HG02852 (cell line): ENCODE results near the gene SORCS2.

Experiments
- ATAC-seq: cut with Tn5 transposase; IDR thresholded peaks from one replicate; pipeline ENCODE4 v1.9.1; 2021; ENCODE audit warnings: mild to moderate bottlenecking, moderate library complexity; ENCODE audit not compliant: unreplicated experiment

Gene SORCS2

DNA sequence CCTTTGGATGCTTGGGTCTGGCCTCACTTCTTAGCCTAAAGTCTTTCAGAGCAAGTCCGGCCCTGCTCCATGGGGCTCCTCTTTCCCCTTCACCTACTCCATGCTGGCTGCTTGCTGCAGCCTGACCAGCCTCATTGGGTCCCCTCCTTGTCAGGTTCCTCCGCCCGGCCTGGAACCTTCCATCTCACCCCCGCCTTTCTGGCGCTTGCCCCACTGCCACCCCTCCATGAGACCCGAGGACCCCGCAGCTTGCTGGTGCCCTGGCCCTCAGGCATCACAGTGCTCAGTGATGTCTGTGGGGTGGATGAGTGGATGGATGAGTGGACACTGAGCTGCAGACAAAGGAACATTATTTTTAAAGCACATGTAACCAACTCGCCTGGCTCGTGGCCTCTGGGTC, 24.7 kb downstream of the SORCS2 start:
- ATAC-seq = no peak

DNA sequence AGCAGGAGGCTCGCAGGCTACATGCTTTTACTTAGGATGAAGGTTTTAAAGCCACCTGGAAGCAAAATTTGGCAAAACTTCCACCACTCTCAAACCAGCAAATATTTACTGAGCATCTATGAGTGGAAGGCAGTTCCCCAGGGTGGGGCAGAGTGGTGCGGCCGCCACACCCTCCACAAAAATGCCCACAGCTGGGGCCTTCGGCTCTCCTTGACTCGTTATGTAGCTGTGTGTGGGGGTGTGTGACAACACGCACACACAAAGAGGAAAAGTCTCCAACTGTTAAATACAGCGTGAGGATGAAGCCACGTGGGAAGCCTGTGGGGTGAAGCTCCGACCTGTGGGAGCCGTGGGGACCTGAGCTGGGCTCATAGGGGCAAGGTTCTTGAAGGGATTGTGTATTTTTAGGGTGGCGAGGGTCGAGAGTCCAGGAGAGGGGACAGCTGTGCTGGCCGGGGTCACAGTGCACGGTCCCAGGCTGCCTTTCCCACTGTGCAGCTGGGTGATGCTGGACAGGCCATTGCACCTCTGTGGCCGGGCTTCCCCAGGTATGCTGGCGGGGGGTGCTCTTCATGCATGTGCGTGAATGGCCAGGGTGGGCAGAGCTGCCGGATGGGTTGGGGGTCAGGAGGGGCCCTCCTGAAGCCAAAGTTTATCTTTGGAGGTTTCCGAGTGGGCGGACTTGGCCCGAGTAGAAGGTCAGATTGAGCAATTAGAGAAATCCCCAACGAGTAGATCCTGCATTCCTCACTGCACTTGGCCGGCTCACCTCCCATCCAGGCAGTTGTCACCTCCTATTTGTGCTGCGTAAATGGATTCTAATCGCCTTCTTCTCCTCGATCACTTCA, 25.4 kb downstream of the SORCS2 start:
- no peak for ATAC-seq

DNA sequence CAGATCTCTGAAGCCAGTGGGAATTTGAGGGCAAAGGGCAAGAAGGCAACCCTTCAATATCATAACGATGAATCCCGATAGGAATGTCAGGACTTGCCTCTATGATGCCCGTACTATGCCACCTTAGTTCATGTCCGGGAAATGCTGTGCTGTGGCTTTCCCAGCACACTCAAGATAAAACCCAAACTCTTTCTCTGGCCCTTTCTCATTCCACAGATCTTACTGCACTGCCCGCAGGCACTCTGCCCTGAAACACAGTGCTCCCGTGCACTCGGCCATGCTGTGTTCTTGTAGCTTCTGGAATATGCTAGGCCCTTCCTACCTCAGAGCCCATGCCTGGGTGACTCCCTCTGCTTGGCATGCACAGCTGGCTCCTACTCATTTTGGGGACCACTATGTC, 26.3 kb downstream of the SORCS2 start:
- ATAC-seq = no peak

DNA sequence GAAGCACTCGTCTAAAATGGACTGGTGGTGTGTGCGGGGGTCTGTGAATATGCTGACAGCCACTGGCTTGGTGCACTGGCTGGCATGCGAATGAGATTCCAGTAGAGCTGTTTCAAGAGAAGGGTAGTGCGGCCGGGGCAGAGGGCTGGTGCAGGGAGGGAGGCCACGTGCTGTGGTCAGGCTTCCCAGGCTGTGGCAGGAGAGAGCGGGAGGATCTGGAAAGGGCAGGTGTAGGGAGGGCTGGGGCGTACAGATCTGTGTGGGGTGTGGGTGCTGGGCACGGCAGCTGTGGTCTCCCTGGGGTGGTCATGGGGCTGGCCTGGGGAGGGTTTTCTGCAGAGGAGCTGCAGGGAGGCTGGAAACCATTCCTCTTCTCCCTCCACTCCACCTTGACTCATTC, 30.2 kb downstream of the SORCS2 start:
- no peak for ATAC-seq

DNA sequence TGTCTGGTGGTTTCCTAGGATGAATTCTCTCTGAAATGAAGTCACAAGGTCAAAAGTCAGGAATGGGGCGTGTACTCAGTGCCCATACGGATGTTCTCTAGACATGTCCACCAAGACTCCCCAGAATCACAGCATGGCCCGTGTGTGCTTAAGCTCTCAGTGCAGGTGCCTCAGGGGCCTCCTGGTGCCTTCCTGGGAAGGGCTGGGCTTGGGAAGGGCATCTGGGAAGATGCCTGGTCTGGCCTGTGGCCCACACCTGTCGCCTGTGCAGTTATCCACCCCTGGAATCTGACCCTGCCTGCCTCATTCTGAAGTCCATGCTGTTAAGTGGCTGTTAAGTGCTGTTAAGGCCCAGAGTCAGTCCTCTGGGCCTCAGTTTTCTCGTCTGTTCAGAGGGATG, 31.2 kb downstream of the SORCS2 start:
- no peak for ATAC-seq

DNA sequence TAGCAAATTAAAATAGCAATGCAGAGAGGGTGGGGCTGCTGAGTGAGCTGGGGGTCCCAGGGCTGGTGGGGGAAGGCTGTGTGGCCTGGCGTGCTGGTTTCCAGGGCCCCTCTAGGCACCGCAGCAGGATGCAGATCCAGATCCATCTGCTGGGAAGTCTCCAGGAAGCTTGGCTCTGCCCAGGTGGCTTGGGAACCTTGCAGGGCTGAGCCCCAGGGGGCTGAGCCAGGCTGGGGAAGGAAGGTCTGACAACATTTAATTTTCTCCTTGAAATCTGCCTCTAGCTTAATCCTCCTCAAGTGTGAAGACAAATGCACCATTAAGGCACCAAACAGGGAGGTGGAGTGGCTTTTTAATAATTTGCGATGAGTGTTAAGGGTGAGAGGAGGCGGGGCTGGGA, 31.7 kb downstream of the SORCS2 start:
- no peak for ATAC-seq

DNA sequence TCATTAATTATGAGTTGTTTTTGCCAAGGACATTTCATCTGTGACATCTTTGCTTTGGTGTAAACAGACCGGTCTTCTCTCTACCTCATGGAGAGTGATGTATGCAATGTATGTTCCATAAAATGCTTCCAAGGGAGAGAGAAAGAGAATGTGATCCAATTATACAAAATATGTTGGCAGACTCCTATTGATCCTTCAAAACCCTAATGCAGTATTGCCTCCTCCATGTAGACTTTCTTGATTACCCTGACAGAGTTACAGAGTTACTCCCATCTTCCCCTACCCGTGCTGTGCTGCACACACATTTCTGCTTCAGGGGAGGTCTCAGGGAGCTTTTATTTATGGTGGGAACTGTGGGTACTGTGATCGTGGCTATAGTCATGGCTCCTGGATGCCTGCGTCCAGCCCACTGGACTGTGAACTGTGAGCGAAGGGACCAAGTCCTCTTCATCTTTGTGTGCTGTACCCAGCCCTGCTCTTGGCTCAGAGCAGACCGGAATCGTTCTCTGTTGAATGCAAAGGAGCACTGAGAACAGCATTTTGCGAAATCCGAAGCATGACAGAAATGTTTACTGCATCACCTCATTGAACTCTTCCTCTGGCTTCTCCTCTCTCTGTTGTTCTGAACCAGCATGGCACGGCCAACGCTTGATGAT, 32.7 kb downstream of the SORCS2 start:
- no peak for ATAC-seq

DNA sequence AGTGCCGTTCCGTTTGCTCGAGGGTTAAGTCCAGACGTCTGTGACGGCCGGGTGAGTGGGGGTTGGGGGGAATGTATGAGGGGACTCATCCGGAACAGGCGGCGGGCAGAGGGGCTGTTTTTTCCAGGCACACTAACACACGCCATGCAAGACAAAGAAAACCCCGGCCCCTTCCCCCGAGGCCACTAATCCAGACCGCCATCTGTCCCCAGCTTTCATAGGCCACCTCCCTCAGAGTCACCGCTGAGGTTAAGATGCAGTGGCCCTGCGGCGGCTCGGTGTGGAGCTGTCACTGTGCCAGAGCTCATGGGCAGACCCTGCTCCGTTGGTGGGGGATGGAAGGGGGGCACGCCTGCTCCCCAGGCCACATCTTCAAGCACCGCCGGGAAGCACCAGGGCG, 34.1 kb downstream of the SORCS2 start:
- ATAC-seq = no peak

DNA sequence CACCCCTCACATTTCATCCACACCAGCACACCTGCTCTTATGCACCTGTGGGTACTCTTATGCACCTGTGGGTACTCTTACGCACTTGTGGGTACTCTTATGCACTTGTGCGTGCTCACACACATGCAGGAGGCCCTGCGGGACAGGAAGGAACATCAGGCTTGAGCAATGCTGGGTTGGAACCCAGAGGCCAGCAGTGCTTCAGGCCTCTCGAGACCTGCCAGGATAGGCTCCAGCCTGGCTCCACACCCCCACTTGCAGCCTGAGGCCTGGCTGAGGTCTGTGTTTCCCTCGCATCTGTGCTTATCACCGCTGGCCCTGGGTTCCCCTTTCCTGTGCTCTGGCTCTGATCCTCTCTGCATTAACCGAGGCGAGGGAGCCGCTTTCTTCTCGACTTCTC, 34.7 kb downstream of the SORCS2 start:
- no peak for ATAC-seq

DNA sequence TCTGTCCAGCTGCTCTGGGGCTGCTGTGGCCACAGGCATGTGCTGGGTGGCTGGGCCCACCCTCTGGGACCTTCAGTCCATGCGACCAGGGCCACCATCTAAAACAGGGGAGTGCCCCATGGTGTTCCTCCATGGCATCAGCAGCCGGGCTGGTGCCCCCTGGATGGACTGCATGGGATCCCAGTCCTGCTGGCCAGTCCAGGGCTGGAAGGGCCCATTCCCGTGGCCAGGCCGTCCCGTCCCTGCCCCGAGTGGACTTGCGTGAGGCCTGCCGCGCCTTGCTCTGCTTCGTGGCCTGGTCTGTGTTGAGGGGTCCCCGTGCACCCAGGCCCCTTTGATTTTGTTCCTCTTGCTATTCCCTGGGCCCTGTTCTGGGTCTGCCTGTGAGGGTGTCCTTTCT, 36.4 kb downstream of the SORCS2 start:
- ATAC-seq = no peak

DNA sequence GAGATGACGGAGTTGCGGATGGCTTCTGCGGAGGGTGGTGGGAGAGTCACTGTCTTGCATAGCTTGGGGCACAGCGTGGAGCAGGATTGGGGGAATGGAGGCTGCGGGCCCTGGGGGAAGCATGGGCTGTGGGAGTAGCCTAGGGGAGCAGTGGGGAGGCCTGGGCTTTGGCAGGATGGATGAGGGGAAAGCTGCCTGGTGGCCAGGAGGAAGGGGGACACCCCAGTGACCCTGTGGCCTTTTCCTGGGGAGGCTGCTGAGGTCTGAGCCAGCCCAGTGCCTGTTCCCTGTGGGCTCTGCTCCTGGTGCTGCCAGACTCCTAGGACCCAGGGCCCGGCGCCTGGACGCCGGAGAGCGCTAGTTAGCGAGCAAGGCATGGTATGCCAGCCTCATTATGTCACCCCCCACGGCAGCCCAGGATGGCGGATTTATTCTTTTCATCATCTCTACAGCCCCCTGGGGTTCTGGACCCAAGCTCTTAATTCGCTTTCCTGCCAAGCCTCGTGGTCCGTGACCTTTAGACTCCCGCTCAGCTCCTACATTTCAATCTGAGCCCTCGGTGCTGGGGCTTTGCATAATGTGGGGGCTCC, 39.8 kb downstream of the SORCS2 start:
- ATAC-seq = no peak

DNA sequence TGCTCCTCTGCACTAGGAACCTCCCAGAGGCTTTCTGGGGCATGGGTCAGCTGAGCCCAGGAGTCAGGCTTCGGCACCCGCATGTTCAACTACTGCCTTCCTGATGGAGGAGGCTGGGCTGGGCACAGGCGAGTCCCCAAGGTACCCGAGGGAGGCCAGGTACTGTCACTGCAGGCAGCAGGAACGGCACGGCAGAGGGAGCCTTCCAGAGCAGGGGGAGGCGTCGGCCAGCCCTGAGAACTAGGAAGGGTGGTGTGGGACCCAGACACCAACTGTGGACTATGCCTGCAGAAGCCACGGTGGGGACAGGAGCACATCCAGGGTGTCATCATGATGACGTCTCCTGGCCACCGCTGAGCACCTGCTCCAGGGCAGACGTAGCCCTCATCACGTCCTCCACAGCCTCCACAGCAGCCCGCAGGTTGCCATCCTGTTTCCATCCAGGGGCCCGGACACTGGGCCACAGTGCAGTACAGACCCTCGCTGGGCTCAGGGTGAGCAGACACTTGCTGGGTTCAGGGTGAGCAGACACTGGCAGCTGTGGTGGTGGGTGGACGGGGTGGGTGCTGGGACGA, 40.8 kb downstream of the SORCS2 start:
- no peak for ATAC-seq

DNA sequence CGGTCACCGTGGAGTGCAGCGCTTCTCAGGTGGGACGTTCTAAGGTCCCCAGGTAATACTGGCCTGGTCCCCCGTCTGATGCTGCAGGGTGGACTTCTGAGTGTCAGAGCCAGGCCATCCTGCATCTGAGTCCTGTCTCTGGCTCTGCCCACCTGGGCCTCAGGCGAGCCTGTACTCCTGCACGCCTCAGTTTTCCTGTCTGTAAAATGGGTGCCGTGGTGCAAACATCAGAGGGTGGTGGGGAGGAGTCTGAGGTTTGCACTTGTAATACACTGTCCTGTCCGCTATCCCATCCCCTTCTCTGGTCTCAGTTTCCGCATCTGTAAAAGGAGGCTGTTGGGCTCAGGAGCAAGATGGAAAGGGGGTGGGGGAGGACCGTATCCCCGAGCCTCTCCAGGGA, 41.3 kb downstream of the SORCS2 start:
- no peak for ATAC-seq

DNA sequence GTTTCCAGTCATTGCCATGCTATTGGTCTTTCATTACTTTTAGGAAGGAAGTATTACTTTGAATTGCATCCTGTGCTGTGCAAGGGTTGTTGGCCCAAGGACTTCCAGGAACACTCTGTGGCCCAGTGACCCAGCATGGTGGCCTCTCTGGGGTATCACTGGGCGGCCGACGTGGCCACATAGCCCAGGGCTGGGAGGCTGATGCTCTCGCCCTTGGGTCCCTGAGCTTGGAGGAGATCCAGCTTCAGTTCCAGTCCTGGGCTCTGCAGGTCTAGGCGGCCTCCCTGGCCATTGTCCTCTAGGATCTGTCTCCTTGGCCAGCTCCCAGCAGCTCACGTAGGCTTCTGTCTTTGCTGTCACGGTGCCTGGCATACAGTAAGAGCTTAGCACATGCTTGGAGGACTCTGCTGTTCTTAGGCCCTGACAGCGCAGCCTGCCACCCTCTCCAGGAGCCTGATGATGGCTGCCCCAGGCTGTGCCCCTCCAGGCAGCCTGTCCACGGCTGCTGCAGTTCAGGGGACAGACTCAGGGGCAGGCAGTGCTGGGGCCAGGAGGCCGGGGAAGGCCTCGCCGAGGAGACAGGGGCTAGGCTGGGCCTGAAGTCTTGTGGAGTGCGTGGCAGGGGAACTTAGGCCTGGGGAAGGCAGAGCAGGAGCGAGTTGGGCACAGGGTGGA, 42.2 kb downstream of the SORCS2 start:
- ATAC-seq = no peak

DNA sequence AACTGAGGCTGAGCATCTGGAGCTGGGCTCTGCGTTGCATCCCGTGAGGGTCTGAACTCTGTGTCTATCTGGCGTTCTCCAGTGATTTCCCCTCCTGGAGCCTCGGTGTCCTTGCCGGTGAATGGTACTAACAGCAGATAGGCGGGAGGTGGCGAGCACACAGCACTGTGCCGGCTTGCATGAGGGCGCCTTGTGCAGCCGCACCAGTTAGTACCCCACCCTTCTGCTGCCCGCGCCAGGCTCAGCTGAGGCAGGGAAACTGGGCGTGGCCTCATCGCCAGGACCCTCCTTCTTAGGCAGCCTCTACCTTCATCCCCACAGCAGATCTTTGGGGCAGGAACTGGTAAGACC, 42.7 kb downstream of the SORCS2 start:
- ATAC-seq = no peak

DNA sequence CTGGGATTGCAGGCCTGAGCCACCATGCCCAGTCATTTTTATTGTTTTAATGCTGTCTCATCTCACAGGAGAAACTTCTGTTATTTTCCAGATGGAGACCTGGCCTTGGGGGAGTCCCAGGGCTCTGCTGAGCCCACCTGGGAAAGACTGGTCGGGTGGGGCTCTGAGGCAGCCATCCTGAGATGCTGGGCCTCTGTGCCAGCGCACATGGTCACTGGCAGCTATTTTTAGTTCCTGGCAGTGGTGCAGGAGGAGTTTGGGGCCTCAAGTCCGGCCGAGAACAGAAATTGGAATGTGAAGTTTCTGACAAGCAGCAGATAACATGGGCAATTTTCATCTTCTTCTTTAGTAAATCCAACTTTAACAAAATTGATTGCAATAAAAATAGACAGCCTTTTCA, 44.5 kb downstream of the SORCS2 start:
- no peak for ATAC-seq

DNA sequence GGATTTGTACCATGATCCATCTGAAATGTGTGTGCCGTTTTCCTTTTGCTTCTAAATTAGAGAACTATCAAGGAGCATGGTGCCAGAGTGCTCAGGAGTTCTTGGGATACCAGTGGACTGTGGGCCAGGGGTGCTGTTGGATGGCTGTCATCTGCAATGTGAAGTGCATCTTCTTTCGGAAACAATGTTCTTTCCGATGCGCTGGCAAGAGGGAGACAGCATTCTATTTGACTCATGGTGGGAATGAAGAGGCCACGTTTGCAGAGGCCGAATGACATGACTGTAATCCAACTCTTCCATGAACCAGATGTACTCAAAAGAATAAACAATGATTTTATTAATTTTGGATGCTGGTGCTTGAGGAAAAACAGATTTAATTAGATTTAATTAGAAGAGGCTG, 45.5 kb downstream of the SORCS2 start:
- no peak for ATAC-seq

DNA sequence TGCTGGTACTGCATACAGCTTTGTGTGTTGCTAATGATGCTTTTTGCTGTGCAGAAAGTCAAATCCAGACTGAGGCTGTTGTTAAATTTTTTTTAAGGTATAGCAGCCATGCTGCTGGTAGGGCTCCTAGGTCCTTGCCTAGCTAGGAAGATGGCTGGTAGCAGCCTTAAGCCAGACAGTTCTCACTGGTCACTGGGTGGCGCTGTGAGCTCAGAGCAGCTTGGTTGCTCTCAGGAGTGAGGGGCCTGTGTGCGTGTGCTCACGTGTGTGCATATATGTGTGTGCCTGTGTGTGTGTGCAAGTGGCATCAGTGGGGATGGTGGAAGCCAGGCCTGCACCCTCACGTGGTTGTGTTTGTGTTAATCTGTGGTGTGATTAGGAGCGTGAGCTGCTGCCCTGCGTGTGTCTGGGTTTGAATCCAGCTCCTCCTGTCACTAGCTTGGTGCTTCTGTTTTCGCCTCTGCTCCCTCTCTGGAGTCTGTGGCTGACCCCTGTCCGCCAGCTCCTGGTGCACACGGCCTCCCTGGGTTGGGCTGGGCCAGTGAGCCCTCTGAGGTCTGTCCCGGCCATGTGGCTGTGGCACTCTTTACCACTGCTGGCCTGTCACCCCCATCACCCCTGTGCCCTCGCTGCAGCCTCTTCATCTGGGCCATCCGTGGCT, 46.1 kb downstream of the SORCS2 start:
- no peak for ATAC-seq

DNA sequence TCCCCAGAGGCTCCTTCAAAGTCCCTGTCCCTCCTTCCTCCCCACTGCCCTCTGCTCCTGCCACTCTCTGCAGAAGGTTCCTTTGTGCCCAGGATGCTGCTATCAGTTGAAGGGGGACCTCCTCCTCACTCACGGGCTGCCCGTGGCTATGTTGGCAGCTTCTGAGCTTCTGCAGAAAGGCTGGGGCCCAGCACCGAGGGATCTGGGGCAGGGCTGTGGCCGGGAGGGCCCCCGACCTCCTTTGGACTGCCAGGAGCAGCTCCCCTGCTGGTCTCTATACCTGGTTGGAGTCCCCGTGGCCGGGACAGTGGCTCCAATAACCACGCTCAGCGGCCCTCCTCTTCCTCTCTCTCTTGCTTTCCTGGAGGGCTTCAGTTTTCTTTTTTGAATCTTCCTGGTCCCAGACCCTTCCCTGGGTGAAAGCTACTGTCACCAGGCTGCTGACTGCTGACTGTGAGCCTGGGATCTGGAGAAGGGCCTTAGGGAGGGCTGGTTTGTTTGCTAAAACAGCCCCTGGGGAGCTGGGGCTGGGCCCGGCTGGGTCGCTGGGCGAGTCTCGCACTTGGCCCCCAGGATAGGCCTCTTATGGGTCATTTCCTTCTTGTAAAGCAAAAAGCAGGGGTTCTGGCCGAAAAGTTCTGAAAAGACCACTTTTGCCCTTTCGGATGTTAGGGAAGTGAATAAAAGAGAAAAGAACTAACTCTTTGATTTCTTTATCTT, 46.9 kb downstream of the SORCS2 start:
- no peak for ATAC-seq

DNA sequence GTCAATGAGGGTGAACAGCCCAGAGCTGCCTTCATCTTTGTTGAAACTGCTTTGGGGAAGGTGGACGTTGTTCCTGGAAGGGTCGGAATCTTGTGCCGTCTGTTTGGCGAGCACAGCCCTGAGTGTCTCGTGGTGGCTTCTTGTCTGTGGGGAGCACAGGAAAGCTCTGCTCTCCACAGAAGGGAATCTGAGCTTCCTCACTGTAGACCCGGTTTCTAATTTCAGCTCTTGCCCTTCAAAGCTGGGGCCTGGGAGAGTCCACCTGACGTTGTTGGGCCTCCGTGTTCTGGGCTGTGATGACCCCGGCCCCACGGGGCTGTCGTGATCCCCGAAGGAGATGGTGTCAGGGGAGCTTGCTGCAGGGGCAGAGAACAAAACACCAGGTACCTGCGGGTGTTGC, 47.5 kb downstream of the SORCS2 start:
- no peak for ATAC-seq
